Measurements from ENCODE around the gene CATSPER4. TPM values are rescaled to one million over a fixed set of nuclear protein-coding genes. Genes with fewer than 3 reads are reported as not detected.

The CATSPER4 gene
- total RNA-seq, 1 donor from 2014 or later: not detected

DNA sequence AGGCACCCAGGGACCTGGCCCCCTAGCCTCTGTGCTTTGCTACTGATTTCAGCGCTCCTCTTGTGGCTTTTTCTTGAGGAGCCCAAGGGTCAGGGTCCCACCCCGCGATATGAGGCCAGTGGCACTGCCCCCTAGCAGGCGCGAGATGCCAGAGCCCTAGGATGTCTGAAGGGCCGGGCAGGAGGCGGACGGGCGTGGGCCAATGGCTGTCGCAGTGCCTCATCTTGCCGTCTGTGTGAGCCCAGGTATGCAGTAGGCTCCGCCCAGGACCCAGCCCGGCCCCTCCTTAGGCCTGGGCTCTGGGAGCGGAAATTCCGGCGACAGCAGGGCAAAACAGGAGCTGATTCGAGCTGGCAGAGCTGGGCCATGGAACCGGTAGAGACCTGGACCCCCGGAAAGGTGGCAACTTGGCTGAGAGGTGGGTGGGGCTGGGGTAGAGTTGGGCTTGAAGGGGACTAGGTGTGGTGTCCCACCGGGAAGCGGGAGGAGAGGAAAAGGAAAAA is 13.2 kb upstream of the CATSPER4 start, which contains the start of gene CNKSR1:
Gene CNKSR1, plus strand, starts transcription at position 310 of the 503 bp plus-strand sequence. Its CDS starts 57 bp downstream, at position 367.
- H3K27ac Mint-ChIP-seq (ENCODE audit: unreplicated experiment): peak within 1 kb of the TSS; percentile 18
- H3K4me1 Mint-ChIP-seq (ENCODE audit: unreplicated experiment): peaks cover 5% of the 10 kb centered on the region
- H3K36me3 Mint-ChIP-seq (ENCODE audit: unreplicated experiment): no peaks in the 10 kb centered on the region
- no peak within 1 kb of the TSS for H3K4me3 Mint-ChIP-seq (ENCODE audit: unreplicated experiment)
- no peaks in the 10 kb centered on the region for H3K27me3 Mint-ChIP-seq (ENCODE audit: unreplicated experiment)
- no peaks in the 10 kb centered on the region for H3K9me3 Mint-ChIP-seq (ENCODE audit: unreplicated experiment)
- DNase-seq (ENCODE audit: extremely low spot score, unreplicated experiment): no peak
- TF ChIP-seq, protein P1, sequence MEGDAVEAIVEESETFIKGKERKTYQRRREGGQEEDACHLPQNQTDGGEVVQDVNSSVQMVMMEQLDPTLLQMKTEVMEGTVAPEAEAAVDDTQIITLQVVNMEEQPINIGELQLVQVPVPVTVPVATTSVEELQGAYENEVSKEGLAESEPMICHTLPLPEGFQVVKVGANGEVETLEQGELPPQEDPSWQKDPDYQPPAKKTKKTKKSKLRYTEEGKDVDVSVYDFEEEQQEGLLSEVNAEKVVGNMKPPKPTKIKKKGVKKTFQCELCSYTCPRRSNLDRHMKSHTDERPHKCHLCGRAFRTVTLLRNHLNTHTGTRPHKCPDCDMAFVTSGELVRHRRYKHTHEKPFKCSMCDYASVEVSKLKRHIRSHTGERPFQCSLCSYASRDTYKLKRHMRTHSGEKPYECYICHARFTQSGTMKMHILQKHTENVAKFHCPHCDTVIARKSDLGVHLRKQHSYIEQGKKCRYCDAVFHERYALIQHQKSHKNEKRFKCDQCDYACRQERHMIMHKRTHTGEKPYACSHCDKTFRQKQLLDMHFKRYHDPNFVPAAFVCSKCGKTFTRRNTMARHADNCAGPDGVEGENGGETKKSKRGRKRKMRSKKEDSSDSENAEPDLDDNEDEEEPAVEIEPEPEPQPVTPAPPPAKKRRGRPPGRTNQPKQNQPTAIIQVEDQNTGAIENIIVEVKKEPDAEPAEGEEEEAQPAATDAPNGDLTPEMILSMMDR (IDR thresholded peaks at IDR 0.05): no peak

DNA sequence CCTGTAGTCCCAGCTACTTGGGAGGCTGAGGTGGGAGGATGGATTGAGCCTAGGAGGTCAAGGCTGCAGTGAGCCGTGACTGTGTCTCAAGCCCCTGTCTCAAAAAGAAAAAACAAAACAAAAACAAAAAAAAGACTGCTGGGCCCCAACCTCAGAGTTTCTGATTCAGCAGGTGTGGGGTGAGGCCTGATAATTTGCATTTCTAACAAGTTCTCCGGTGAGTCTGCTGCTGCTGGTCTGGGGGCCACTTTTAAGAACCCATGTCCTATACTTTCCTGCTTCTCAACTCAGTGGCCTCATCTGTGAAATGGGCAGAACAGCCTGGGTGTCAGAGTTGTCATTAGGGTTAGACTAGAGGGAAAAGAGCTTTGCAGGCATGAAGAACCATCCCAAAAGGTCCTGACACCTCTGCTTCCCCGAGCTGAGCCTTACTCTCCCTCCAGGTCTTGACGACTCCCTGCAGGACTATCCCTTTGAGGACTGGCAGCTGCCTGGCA is 10.3 kb upstream of the CATSPER4 start:
- DNase-seq (ENCODE audit: extremely low spot score, unreplicated experiment): no peak
- TF ChIP-seq, protein P1 (IDR thresholded peaks at IDR 0.05): no peak
- H3K9me3 Mint-ChIP-seq (ENCODE audit: unreplicated experiment): no peaks in the 10 kb centered on the region
- H3K4me1 Mint-ChIP-seq (ENCODE audit: unreplicated experiment): peaks cover 5% of the 10 kb centered on the region
- H3K27me3 Mint-ChIP-seq (ENCODE audit: unreplicated experiment): no peaks in the 10 kb centered on the region
- no peak overlapping the region for H3K4me3 Mint-ChIP-seq (ENCODE audit: unreplicated experiment)
- no peaks in the 10 kb centered on the region for H3K36me3 Mint-ChIP-seq (ENCODE audit: unreplicated experiment)
- no peak overlapping the region for H3K27ac Mint-ChIP-seq (ENCODE audit: unreplicated experiment)

DNA sequence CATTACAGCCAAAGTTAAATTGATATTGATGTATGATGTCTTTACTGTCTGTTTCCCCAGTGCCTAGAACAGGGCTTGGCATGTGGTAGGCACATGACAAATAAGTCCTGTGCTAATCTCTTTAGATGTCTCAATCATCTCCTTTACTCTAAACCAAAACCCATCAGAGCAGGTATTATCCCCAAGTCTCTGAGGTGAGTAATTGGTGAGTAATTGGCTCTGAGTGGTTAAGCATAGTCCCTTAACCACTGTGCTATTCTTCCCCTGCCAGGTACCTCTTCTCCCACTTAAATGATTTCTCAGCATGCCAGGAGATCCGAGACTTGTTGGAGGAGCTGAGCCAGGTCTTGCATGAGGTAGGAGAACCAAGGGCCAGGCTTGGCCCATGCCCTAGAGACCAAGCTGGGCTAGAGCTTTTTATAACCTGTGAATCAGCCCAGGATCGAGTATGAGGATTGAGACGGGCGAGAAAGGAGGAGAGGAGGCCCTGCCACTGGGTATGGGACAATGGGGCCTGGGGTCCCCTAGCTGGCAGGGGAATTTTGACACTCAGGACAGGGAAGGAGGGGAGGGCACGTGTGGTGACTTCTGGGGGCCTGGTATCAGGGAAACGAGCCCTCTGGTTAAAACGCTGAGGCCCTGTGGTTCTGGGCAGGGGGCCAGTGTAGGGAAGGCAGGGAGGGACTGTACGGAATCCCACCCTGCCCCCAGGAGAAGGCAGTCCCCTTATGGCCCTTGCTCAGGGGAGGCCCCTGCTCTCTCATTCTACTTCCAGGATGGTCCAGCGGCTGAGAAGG is 8.6 kb upstream of the CATSPER4 start:
- no peak for DNase-seq (ENCODE audit: extremely low spot score, unreplicated experiment)
- Mint-ChIP-seq H3K27ac (ENCODE audit: unreplicated experiment) (no peak overlapping the region), H3K27me3 (ENCODE audit: unreplicated experiment) (no peaks in the 10 kb centered on the region), H3K9me3 (ENCODE audit: unreplicated experiment) (no peaks in the 10 kb centered on the region), H3K4me1 (ENCODE audit: unreplicated experiment) (peaks cover 5% of the 10 kb centered on the region), H3K36me3 (ENCODE audit: unreplicated experiment) (no peaks in the 10 kb centered on the region), H3K4me3 (ENCODE audit: unreplicated experiment) (no peak overlapping the region)
- TF ChIP-seq, protein P1 (IDR thresholded peaks at IDR 0.05): no peak

DNA sequence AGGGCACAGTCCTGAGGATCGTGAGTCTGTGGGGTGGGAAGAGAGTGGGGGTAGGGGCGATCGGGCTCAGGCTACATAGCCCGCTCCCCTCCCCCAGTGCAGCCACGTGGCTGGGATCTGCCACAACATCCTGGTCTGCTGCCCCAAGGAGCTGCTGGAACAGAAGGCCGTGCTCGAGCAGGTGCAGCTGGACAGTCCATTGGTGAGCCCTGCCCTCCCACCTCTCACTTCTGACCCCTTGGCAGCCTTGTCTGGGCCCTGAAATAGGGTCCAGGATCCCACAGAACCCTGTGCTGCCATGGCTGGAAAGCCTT is 8.1 kb upstream of the CATSPER4 start:
- Mint-ChIP-seq H3K4me3 (ENCODE audit: unreplicated experiment) (no peak overlapping the region), H3K36me3 (ENCODE audit: unreplicated experiment) (no peaks in the 10 kb centered on the region), H3K27ac (ENCODE audit: unreplicated experiment) (no peak overlapping the region), H3K9me3 (ENCODE audit: unreplicated experiment) (no peaks in the 10 kb centered on the region), H3K27me3 (ENCODE audit: unreplicated experiment) (no peaks in the 10 kb centered on the region), H3K4me1 (ENCODE audit: unreplicated experiment) (peaks cover 5% of the 10 kb centered on the region)
- DNase-seq (ENCODE audit: extremely low spot score, unreplicated experiment): no peak
- TF ChIP-seq, protein P1 (IDR thresholded peaks at IDR 0.05): no peak

DNA sequence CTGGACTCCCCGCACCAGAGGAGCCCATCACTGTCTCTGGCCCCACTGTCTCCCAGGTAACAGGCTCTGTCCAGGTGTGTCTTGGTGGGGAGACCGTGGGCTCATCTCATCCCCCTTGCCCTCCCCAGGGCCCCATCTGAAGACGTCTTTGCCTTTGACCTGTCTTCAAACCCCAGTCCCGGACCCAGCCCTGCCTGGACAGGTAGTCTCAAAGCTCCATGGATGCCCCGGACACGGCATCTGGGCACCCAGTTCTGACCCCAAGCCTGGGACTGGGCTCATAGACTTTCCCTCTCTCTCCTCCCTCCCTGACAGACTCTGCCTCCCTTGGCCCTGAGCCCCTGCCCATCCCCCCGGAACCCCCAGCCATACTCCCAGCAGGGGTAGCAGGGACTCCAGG is 6.3 kb upstream of the CATSPER4 start:
- Mint-ChIP-seq H3K27ac (ENCODE audit: unreplicated experiment) (no peak overlapping the region), H3K27me3 (ENCODE audit: unreplicated experiment) (no peaks in the 10 kb centered on the region), H3K36me3 (ENCODE audit: unreplicated experiment) (no peaks in the 10 kb centered on the region), H3K4me1 (ENCODE audit: unreplicated experiment) (no peaks in the 10 kb centered on the region), H3K9me3 (ENCODE audit: unreplicated experiment) (no peaks in the 10 kb centered on the region), H3K4me3 (ENCODE audit: unreplicated experiment) (no peak overlapping the region)
- TF ChIP-seq, protein P1 (IDR thresholded peaks at IDR 0.05): no peak
- no peak for DNase-seq (ENCODE audit: extremely low spot score, unreplicated experiment)
